Inflammatory macrophage (primary cell): ENCODE data around the gene CHCHD3.

ENCODE experiments used
- DNase-seq, 2 donors: peaks; one replicate each; pipeline ENCODE4 v3.0.0-alpha.2; 2020 to 2022

CHCHD3 gene

GRCh38 chr7:133077394-133077793 is 4.5 kb downstream of the CHCHD3 start:
- DNase-seq, result no peak

- DNase-seq, result no peak
Measured at GRCh38 chr7:133076142-133076541, 5.7 kb downstream of the CHCHD3 start.

GRCh38 chr7:133071506-133071905 is 10.4 kb downstream of the CHCHD3 start:
- DNase-seq, result no peak

- DNase-seq, result no peak
Measured at GRCh38 chr7:133070562-133070961, 11.3 kb downstream of the CHCHD3 start.

- DNase-seq, result no peak
Measured at GRCh38 chr7:133065301-133065700, 16.6 kb downstream of the CHCHD3 start.

GRCh38 chr7:133064082-133064820 is 17.6 kb downstream of the CHCHD3 start:
- DNase-seq, result no peak

GRCh38 chr7:133061792-133062191 is 20.1 kb downstream of the CHCHD3 start:
- no peak for DNase-seq

GRCh38 chr7:133061357-133061756 is 20.5 kb downstream of the CHCHD3 start:
- DNase-seq, result no peak

GRCh38 chr7:133060004-133060403 is 21.9 kb downstream of the CHCHD3 start:
- DNase-seq, result peak; percentile 7 to 10

GRCh38 chr7:133059263-133059662 is 22.6 kb downstream of the CHCHD3 start:
- no peak for DNase-seq

- DNase-seq, result no peak
Measured at GRCh38 chr7:133056370-133057238, 25.3 kb downstream of the CHCHD3 start.

- peak; percentile 28 to 38 for DNase-seq
Measured at GRCh38 chr7:133054162-133054840, 27.6 kb downstream of the CHCHD3 start.

- DNase-seq, result peak; percentile 29 to 48
Measured at GRCh38 chr7:133053321-133053891, 28.5 kb downstream of the CHCHD3 start.

- DNase-seq, result no peak
Measured at GRCh38 chr7:133052826-133053225, 29.1 kb downstream of the CHCHD3 start.

GRCh38 chr7:133052401-133052756 is 29.5 kb downstream of the CHCHD3 start:
- no peak for DNase-seq

GRCh38 chr7:133051719-133052400 is 30.0 kb downstream of the CHCHD3 start:
- no peak for DNase-seq

GRCh38 chr7:133051066-133051465 is 30.8 kb downstream of the CHCHD3 start:
- DNase-seq, result no peak

- DNase-seq, result no peak
Measured at GRCh38 chr7:133050200-133050995, 31.5 kb downstream of the CHCHD3 start.

GRCh38 chr7:133048589-133048988 is 33.3 kb downstream of the CHCHD3 start:
- DNase-seq, result no peak

GRCh38 chr7:133047321-133047720 is 34.6 kb downstream of the CHCHD3 start:
- no peak for DNase-seq

GRCh38 chr7:133044722-133045473 is 37.0 kb downstream of the CHCHD3 start:
- DNase-seq, result no peak
